Heart left ventricle (tissue), 16 donors: ENCODE measurements around the gene RAB7B. TPM values are rescaled to one million over a fixed set of nuclear protein-coding genes. Genes with fewer than 3 reads are reported as not detected.
A peak's percentile ranks its signal among the peaks of the same experiment; 100 is the strongest.

Experiments
- ATAC-seq, 4 donors: fragments of 200-7000 bp; cut with Tn5 transposase; one replicate each; pipeline ENCODE4 v1.9.1; 2020 to 2022; ENCODE audit warnings: moderate library complexity in 4 of 4, mild to moderate bottlenecking in 3 of 4, moderate number of reproducible peaks in 1 of 4
- DNase-seq, 5 donors: peaks; one replicate each; pipeline ENCODE4 v3.0.0-alpha.2; 2020
- H3K27ac ChIP-seq, 12 donors: fragments of 200-600 bp; sonication (generic) in 4 of 12; one replicate each; pipeline versions ENCODE4 v1.5.0 to v1.8.0; 2016 to 2022; ENCODE audit warnings: mild to moderate bottlenecking in 2 of 12
- H3K27me3 ChIP-seq, 9 donors: fragments of 200-600 bp; sonication (generic) in 2 of 9; one replicate each; pipeline versions ENCODE4 v1.5.1 to v1.8.0; 2016 to 2022; ENCODE audit warnings: mild to moderate bottlenecking in 3 of 9
- H3K36me3 ChIP-seq, 9 donors: fragments of 200-600 bp; sonication (generic) in 2 of 9; one replicate each; pipeline versions ENCODE4 v1.5.0 to v1.8.0; 2018 to 2022; ENCODE audit warnings: mild to moderate bottlenecking in 2 of 9
- H3K4me1 ChIP-seq, 12 donors: fragments of 200-600 bp; sonication (generic) in 4 of 12; one replicate each; pipeline versions ENCODE4 v1.5.0 to v1.8.0; 2016 to 2022; ENCODE audit warnings: mild to moderate bottlenecking in 3 of 12
- H3K4me3 ChIP-seq, 12 donors: fragments of 200-600 bp; sonication (generic) in 4 of 12; one replicate each; pipeline versions ENCODE4 v1.5.0 to v1.8.0; 2017 to 2022; ENCODE audit warnings: mild to moderate bottlenecking in 9 of 12, moderate library complexity in 4 of 12
- H3K9me3 ChIP-seq, 12 donors: fragments of 200-600 bp; sonication (generic) in 4 of 12; one replicate each; pipeline versions ENCODE4 v1.5.0 to v1.8.0; 2016 to 2022; ENCODE audit warnings: mild to moderate bottlenecking in 1 of 12
- CTCF ChIP-seq, 12 donors: fragments of 200-600 bp; sonication (generic) in 4 of 12; IDR thresholded peaks; one replicate each; pipeline versions ENCODE4 v1.5.0 to v1.8.0; 2018 to 2022; ENCODE audit warnings: antibody characterized with exemption in 12 of 12, mild to moderate bottlenecking in 5 of 12
- POLR2A ChIP-seq, 2 donors: fragments of 450-650 bp; IDR thresholded peaks; one replicate each; pipeline ENCODE4 v1.6.1; 2017; ENCODE audit warnings: antibody characterized with exemption in 2 of 2, mild to moderate bottlenecking in 2 of 2, moderate library complexity in 2 of 2
- WGBS, 4 donors: extraction: QIAGEN DNeasy Blood & Tissue Kit in 2 of 4; methylation state at CpG; one replicate each; pipeline versions ENCODE4 v1.1.5 to v1.1.7; 2013 to 2018; 5-methylcytosine and 5-hydroxymethylcytosine counted together
- intact Hi-C, 10 donors: fragments of 100-400 bp; cut with DNase I; formaldehyde crosslinking; loops; one replicate each; pipeline versions ENCODE4 v1.11.1 to v1.14.2; 2022
- polyA plus RNA-seq, 2 donors: library from polyadenylated mRNA; stranded (reverse); fragments of 200-250 nt; gene quantifications; one replicate each; pipeline ENCODE4 v1.2.3, GENCODE V29; 2013
- total RNA-seq, 9 donors: library from RNA; depleted of rRNA in 2 of 9; stranded (reverse); fragments of >200 nt in 2 of 9; fragmentation: NEBNext Ultra II Directional in 3 of 9; extraction: Animal tissue kit (Norgen Biotek cat#: 25700) in 3 of 9; gene quantifications; one replicate each; pipeline versions ENCODE4 v1.1.0 to v1.2.4, GENCODE V29; 2016 to 2023
- donor health status: ischemic (EF 13 %, LVEDD 7.1; RV severe dilation, severe dysfunction).
- donor health status: healthy with polysubstance abuse.
- donor health status: DM: no; HTN: yes; CAD: no.
- donor health status: DM: no; HTN: no; CAD: no.
- donor health status: ischemic (EF 25% LVEDD 6.9; RV normal size, moderate dysfunction).
- donor health status: ischemic (EF 25% LVEDD 5.7; RV mildly dilated, moderate dysfunction).
- donor health status: healthy.
- donor health status: DM: yes; HTN: yes; CAD: no.
- donor health status: ischemic (EF 35%, LVEDD 5.7; RV mildly dilated, moderate dysfunction).
- donor health status: nonischemic (EF 11% LVEDD 7.7; RV severe dilation, severe dysfunction).
- donor health status: DM: yes; HTN: yes; CAD: no.
- donor health status: PGD.
- donor health status: ischemic (EF 29% LVEDD 5.4; RV normal size, mild dysfunction).
- donor health status: nonischemic (EF 23%, LVEDD 6.1; RV moderate dilation, normal function).

RAB7B gene
- total and polyA plus RNA-seq, 11 donors = 0.31 to 11.1 (median 1.1) TPM

GRCh38 chr1:206030191-206030590, 27.0 kb upstream of the RAB7B start:
- Histone ChIP-seq H3K27me3 (peaks cover 0 to 5% (median 0%) of the 10 kb centered on the region in 9 donors), H3K9me3 (no peaks in the 10 kb centered on the region), H3K27ac (no peak overlapping the region), H3K36me3 (no peaks in the 10 kb centered on the region), H3K4me1 (peaks cover 0 to 12% (median 0%) of the 10 kb centered on the region in 12 donors), H3K4me3 (no peak overlapping the region)
- TF ChIP-seq POLR2A (IDR thresholded peaks at IDR 0.05) (no peak), CTCF (IDR thresholded peaks at IDR 0.05) (no peak)
- 76 to 81% (median 79%) methylated on average over 4 of the region's 4 CpGs for WGBS, 4 donors
- no peak for DNase-seq
- ATAC-seq = no peak
- intact Hi-C loops = loop anchor here (1.0 to 10.0 kb wide), 6 partner anchors 43 to 77 kb away; no protein-coding TSS in a partner anchor

GRCh38 chr1:206029484-206029883, 26.3 kb upstream of the RAB7B start:
- DNase-seq (peak in 1 of 5 donors; percentile 39), ATAC-seq (no peak)
- intact Hi-C loops = no loop called here
- WGBS, 4 donors = 32 to 63% (median 58%) methylated on average over 4 of the region's 4 CpGs
- no peak overlapping the region for H3K27ac ChIP-seq
- no peaks in the 10 kb centered on the region for H3K9me3 ChIP-seq
- H3K4me1 ChIP-seq = peaks cover 0 to 7% (median 0%) of the 10 kb centered on the region in 12 donors
- H3K4me3 ChIP-seq = no peak overlapping the region
- peaks cover 0 to 5% (median 0%) of the 10 kb centered on the region in 9 donors for H3K27me3 ChIP-seq
- H3K36me3 ChIP-seq = no peaks in the 10 kb centered on the region
- TF ChIP-seq CTCF (IDR thresholded peaks at IDR 0.05) (no peak), POLR2A (IDR thresholded peaks at IDR 0.05) (no peak)

GRCh38 chr1:206025283-206025820, 22.2 kb upstream of the RAB7B start:
- Histone ChIP-seq H3K27me3 (peaks cover 0 to 4% (median 0%) of the 10 kb centered on the region in 9 donors), H3K27ac (no peak overlapping the region), H3K9me3 (no peaks in the 10 kb centered on the region), H3K4me1 (peaks cover 0 to 9% (median 0%) of the 10 kb centered on the region in 12 donors), H3K36me3 (no peaks in the 10 kb centered on the region), H3K4me3 (no peak overlapping the region)
- DNase-seq (no peak), ATAC-seq (no peak)
- TF ChIP-seq CTCF (IDR thresholded peaks at IDR 0.05) = no peak
- TF ChIP-seq POLR2A (IDR thresholded peaks at IDR 0.05) = no peak
- intact Hi-C loops = no loop called here
- WGBS, 4 donors = 75 to 82% (median 78%) methylated on average over 3 of the region's 3 CpGs

- Histone ChIP-seq H3K27me3 (no peaks in the 10 kb centered on the region), H3K36me3 (no peaks in the 10 kb centered on the region), H3K4me1 (peaks cover 0 to 9% (median 0%) of the 10 kb centered on the region in 12 donors), H3K4me3 (no peak within 1 kb of the TSS), H3K27ac (no peak within 1 kb of the TSS), H3K9me3 (no peaks in the 10 kb centered on the region)
- intact Hi-C loops = no loop called here
- no peak for ATAC-seq
- TF ChIP-seq POLR2A (IDR thresholded peaks at IDR 0.05) (no peak), CTCF (IDR thresholded peaks at IDR 0.05) (no peak)
- no peak for DNase-seq
- 87 to 94% (median 93%) methylated on average over 11 of the region's 11 CpGs for WGBS, 4 donors
These were observed 20.5 kb upstream of the RAB7B start, which contains the start of gene CTSE for GRCh38 chr1:206023695-206024094. TSS of gene CTSE (minus strand) at chr1:206023895. CDS start at chr1:206023791, 104 bp downstream.
